ENCODE results near the gene WFDC1.

WFDC1 gene

DNA sequence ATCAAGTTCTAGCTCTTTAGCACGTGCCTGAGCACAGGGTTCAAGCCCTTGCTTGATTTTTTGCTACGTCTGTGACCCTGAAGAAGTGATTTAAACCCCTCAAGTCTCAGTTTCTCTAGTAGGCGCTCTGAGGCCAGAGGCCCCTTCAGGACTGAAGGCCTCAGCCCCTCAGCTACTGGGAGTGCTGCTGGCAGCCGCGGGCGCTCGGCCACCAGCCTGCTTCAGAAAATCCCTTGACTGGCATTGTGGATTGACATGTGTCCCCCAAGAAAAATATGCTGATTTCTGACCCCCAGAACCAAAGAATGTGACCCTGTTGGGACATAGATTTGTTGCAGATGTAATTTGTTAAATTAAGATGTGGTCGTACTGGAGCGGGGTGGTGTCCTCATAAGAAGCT is 20.2 kb upstream of the WFDC1 start:
- no peak for DNase-seq

DNA sequence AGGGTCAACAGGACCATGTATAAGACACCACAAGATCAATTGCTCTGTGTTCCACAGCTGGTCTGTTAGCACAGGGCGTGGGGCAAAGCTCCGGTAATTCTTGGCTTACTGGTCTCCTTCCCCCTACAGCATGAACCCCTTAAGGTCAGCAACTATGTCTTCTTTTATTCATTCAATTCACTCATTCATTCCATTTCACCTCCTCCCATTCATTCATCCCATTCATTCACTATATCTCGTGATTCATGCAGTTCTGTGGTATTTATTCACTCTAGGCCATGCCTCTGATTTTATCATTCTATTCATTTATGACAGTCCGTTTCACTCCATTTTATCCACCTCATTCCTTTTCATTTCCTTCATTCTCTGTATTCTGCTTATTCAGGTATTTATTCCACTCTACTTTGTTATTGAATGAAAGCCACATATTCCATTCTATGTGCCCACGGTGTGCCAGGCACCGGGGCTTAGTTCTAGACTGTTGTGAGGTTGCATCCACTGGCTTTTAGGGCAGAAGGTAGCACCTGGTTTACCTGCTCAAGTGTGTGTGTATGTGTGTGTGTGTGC is 19.0 kb upstream of the WFDC1 start:
- no peak for DNase-seq

DNA sequence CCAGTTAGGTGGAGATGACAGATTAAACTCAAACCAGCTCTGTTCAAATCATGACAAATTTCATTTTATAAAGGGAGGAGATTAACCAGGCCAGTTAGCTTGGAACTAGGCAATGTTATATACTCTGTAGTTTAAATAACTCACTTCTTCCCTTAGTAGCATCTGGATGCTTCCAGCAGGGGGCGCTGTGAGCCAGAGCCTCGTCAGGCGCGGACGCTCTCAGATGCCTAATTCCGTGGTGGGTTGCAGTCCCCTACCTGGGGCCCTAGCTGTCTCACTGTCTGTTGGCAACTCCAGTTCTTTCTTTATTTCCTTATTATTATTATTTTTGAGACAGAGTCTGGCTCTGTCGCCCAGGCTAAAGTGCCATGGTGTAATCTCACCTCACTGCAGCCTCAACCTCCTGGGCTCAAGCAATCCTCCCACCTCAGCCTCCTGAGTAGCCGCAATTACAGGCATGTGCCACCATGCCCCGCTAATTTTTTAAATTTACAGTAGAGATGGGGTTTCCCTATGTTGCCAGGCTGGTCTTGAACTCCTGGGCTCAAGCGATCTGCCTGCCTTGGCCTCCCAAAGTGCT is 17.3 kb upstream of the WFDC1 start:
- DNase-seq, result peak; percentile 35

DNA sequence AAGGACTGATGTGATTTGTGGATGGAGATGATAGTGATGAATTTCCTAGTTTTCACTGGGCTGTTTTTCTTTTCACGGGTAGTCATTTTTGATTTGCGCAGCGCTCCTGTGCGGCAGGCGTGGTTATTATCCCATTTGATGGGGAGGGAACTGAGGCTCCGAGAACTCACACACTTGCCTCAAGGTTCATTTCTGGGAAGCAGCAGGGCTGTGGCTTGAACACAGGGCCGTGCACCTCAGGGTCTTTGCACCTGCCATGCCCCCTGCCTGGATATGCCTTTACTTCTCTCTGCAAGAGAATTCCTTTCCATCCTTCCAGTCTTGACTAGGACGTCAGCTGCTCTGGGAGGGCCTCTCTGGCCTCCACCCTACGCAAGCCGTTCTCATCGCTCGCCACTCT is 16.3 kb upstream of the WFDC1 start:
- DNase-seq, result no peak

DNA sequence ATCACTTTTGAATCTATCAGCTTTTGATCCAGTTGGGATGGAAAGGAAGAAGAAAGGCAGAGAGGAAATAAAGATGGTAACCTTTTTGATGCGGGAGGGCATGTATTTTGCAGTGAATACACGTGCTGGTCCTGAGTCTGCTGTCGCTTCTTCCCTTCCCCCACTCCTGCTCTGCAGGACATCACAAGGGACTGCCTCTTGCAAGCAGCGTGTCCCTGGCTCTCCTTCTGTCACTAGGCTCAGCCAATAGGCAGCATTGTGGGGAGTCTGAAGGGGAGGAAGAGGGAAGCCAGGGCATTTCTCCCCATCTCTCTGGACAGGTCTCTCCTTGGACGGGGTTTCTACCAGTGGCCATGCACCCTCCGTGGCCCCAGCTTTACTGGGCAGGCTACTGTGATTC is 15.7 kb upstream of the WFDC1 start:
- DNase-seq, result no peak

DNA sequence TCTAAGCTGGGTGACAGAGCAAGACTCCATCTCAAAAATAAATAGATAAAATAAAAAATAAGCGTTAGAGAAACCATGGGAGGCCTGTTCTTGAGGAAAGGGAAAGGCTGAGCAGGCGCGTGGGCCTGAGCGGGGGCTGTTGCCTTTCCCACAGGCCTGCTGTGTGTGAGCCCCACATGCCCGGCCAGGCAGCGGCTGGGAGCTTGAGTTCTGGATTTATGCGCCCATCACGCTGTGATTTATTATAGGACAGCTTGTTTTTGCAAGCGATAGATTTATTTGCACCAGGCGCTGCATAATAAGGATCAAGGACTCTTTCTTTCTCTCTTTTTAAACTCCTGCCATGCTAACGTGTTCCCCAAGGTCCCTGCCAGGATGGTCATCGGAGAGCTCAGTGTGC is 14.8 kb upstream of the WFDC1 start:
- no peak for DNase-seq

DNA sequence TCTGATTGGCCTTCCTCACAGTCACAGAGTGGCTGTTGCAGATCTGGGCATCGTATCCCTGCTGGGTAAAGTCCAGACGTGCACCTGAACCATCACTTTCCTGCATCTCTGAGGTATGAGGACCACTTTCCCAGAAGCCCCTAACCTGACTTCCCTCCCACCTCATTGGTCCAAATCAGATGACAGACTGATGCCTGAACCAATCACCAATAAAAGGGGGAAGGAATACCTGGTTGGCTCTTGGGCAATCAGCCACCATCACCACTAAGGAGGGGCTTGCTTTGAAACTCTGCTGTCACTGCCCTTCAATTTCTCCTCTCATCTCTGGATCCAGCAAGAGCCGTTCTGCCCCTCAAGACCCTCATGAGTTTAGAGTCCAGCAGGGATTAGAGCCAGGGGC is 13.6 kb upstream of the WFDC1 start:
- peak; percentile 35 for DNase-seq

DNA sequence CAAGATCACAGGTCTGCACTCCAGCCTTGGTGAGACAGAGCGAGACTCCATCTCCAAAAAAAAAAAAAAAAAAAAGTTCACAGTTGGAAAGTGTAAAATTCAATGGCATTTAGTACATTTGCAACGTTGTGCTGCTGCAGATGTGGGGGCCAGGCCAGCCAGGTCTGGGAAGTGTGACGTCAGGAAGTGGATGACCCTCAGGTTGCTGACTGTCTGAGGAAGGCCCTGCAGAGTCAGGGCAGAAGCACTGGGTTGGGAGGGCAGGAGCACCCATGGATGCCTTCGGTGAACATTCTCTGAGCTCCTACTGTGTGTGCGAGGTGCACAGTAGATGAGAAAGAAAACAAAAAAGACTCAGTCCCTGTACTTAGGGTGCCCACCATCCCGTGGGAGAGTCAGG is 12.1 kb upstream of the WFDC1 start:
- no peak for DNase-seq

DNA sequence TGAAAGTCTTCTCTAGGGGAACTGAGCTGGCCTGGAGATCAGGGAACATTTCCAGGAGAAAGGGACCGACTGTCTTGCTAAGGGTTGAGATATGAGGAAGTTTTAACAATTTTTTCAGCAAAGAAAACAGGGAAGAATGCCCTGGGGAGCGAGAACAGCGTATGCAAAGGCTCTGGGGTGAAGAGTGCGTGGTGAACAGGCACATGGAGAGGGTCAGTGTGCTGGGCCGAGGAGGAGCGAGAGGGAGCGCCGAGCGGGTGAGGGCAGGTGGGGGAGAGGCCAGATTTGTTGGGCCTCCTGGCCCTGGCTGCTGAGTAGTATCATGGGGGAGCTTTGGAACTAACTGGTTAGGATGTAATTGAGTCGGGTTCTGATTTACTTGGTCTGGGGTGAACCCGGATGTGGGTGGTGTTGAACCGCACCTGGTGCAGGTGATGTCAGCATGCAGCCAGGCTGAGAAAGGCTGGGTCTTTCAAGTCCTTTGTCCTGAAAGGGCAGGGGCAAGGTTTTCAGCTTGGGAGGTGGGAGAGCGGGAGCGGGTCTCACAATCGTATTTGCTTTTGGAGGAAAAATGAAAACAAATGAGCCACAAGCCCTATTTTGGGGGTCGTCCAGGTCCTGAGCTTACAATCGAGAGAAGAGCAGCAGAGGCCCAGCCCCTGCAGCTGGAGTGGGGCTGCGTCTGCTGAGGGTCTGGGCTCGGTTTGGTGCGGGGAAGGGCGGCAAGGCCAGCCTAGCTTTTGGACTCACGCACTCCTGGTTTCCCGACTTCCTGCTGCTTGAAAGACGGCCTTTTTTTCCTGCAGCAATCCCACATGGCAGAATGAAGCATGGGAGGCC is 11.1 kb upstream of the WFDC1 start:
- no peak for DNase-seq

DNA sequence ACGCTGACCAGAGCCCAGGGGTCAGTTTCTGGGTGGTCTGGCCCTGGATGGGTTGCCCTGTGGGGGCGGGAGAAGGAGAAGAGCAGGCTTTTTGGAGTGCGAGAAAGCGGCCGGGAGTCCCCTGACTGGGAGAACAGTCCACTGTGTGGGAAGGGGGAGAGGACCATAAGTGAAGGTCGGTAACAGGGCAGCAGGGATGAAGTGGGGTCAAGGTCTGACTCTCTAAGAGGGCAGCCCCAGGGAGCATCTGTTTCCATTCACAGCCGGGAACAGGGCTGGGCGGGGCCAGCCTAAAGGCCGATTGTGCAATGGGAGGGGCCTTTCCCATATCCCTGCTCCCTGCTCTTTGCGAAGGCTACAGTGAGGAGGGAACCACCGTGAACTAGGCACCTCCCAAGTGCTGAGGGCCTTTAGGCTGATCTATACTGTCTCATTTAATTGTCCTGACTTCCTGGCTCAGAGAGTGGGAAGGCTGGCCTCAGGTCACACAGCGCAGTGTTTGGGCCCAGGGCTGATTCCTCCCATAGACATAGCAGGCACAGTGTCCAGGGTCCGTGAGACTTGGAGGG is 10.4 kb upstream of the WFDC1 start:
- no peak for DNase-seq

DNA sequence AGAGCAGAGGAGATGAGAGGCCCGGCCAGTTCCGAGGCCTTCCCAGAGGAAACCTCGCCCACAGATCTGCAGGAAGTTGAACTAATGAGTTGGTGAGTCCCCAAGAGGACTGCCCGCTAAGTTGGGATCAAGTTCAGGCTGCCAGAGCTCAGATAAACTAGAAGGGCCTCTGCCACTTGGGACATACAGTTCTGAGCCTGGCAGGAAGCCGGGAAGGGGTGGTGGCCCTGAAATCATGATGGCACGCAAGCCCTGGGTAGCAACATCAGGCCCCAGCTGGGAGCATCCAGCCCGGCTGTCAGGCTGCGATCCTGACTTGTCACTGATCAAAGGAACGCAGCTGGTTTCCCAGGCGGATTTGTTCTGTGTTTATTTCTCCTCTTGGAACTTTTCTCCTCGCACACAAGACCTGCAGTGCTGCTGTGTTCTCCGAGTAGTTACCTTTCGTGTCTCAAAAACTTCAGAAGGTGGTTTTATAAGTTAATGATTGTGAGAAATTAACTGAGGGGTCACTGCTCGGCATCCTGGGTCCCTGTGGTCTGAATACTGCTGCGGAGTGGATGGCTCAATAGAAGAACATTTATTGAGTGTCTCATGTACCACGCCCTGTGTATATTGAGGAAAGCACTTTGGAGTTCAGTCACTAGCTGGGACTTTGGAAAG is 8.0 kb upstream of the WFDC1 start:
- no peak for DNase-seq

DNA sequence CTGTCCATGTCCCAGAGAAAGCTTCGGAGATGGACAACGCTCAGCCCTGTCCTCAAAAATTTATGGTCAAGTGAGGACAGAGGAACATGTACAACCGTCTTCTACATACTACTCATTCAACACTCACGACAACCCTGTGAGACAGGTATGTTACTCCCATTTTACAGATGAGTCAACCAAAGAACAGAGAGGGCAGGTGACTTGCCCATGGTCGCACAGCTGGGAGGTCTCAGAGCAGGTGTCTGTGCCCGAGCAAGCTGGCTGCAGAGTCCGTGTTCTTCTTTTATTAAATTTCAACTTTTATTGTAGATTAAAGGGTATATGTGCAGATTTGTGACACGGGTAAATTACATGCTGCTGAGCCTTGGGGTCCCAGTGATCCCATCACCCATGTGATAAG is 5.8 kb upstream of the WFDC1 start:
- DNase-seq, result no peak

DNA sequence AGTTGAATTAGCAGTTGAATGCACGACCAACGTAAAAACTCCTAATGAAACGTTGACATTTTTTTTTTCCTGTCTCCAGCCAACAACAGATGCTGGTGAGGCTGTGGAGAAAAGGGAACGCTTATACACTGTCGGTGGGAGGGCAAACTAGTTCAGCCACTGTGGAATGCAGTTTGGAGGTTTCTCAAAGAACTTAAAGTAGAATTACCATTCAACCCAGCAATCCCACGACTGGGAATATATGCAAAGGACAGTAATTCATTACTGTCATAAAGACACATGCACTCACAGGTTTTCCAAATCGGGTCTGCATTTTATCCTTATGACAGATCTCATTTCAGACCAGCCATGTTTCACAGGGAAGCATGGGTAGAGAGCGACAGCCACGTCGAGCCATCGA is 3.5 kb upstream of the WFDC1 start:
- no peak for DNase-seq

DNA sequence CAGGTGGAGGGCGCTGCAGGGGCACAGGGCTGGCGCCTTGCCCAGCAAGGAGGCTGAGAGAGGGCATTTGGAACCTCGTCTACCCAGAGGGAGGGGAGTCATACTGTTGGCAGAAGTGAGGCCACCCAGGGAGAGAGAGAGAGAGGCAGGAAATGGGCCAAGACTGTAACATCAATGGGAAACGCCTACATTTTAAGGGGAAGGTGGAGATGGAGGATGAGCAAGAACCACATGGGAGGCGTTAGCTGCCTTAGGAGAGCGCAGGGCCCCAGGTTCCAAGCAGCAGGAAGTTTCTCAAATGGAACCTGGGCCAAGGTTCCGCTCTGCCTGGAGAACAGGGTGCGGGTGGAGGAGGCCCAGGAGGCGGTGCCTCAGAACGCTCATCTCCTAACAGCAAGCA is 2.7 kb upstream of the WFDC1 start:
- no peak for DNase-seq

DNA sequence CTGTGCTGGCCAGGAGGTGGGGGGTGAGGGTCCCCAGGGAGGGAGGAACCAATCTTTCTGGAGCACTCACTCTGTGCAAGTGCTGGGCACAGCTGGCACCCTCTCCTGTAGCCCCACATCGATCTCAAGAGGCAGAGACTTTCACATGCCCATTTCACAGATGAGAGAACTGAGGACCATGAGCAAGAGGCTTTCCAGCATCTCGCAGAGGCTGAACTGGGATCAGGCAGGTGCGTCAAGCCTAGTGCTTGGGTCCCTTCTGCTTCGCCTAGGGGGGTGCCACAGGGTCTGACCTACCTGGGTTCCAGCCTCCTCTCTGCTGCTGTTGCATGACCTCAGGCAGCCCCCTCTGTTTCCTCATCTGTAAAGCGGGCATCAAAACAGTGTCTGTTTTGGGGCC is 1.3 kb upstream of the WFDC1 start:
- DNase-seq, result no peak

DNA sequence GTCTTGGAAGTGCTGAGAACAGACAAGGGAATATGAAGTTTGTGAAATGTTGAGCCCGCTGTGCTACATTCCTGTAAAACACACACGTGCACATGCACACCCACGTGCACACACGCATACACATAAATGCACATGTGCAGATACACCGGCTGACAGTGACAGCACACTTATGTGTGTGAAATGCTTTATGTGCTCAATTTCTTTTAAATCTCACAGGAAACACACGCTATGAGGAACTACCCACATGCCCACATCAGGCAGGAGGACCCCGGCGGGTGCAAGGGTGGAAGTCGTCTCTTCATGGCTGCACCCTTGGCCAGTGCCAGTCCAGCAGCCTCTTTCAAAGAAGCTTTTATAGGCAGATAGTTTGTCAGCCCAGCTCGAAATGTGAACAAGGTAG is 561 bp upstream of the WFDC1 start:
- DNase-seq, result no peak

DNA sequence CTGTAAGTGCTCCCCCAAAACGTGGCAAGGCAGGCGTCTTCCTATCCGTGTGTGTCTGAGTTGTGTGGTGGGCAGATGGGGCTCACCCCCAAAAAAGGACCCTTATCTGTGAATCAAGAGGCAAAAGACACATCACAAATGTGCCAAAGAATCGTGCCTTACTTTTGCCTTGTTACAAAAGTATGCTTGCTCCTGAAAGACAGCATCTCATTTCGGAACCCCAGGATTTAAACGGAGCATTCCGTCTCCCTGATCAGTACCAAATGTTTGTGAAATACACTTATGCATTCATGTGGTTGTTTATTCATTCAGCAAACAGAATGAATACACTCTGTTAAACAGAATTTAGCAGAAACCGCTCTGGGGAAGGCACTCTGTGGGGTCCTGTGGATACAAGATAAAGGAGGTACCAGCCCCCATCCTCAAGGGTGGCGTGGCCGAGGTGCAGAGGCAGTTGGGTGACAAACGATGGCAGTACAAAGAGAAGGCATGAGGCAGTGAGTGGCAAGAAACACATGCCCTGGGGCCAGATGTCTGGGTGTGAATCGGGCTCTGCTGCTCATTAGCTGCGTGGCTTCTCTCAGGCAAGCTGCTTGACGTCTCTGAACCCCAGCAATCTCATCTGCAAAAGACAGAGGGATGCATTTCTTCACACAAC is 654 bp downstream of the WFDC1 start:
- no peak for DNase-seq

DNA sequence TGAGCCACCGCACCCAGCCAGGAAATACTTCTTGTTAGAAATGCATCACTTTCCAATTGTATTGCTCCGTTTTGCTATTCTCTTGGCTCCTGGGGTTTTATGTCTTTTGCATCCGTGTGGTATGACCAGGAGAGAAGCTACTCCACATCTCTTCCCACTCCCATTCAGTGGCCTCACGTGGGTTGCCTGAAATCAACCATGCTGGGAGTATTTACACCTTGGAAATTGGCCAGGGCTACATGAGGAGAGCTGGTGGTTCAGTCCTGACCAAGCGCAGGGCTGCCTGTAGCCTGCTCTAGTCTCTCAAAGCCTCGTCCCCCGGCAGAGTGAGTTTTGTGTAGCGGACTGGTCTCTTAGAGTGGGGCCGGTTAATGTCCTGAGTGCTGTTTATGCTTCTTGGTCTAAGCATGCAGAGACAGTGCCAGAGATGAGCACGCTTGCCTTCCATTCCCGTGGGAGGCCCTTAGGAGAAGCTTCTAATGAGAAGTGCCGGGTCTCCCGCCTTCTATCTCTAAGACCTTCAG is 3.8 kb downstream of the WFDC1 start:
- DNase-seq, result no peak

DNA sequence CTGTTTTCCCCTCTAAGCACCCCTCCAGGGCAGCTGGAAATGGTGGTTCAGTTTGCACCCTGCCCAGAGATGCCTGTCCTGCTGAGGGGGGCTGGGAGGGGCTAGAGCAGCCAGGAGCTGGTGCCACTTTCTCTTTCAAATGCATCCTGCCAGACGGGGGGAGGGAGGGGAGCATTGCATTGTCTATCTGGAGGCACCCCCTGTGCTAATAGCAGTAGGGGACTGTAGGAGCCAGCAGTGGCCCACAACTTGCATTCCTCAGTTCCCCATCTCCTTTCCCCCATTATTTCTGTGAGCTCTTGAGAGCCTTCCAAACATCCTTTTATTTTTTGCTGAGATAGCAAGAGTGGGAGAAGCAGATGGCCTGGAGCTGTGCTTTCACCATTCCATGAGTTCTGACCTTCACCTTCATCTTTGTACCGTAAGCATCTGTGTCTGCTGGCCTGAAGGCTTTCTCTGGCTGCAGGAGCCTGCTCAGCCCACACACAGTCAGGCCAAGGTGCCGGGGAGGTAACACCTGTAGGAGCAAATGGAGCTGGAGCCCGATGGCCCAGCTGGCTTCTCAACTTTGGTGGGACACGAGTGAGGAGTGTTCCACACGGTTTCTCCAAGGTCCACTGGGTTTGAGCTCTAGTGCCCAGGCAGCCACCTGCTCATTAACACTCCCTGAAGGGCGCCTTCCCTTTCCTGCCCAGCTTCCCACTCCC is 5.2 kb downstream of the WFDC1 start:
- no peak for DNase-seq

DNA sequence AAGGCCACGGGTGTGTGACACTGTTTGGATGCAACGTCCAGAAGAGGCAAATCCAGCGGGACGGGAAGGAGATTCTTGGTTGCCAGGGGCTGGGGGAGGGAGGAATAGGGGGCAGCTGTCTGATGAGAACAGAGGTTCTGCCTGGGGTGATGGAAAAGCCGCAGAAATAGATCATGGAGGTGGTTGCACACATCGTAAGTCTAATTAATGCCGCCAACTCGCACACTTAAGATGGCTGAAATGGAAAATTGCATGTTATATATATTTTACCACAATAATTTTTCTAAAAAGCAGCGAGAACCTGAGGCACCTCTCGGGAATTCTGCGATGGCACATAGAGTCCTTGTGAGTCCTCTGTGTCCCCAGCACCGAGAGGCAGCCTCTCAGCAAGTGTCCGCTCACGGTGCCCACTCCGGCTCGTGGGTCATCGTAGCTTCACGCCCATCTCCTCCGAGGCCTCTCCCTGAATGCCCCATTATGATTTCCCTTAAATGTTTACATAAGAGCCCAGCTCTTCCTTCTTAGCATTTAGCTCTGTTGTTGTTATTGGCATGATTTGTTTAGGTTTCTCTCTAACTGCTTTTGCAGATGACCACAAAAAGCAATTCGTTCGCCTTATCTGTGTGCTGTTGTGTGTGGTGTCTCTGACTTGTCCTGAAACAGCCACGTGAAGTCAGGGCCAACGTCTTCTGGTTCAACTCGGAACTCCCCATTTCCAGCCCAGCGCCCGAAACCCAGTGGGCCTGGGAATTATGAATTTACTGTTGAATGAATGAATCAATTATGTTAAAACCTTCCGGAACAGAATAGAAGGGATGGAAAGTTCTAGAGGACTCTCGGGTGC is 7.7 kb downstream of the WFDC1 start:
- no peak for DNase-seq

DNA sequence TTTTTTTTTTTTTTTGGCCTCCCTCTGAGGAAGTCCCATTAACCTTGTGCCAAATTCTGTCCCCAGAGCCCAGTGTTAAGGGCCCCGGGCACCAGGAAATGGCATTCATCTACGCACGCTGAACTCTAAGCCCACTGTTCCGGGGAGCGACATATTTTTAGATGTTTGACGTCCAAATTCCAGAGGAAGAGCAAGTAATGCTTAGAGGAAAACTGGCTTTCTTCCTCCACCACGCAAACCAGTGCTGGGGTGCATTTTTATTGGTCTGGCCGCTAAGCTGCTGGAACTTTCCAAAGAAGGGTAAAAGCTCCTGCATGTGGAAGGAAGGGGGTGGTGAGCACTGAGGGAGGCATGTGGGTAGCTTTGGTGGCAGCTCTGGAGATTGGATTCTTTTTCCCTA is 8.3 kb downstream of the WFDC1 start:
- no peak for DNase-seq
